ENCODE data around the gene DUSP22. TPM values are rescaled to one million over a fixed set of nuclear protein-coding genes. Genes with fewer than 3 reads are reported as not detected.

Gene DUSP22
- polyA plus RNA-seq, 1 of the 3 experiments (the other 2 are of a cell fraction) = 6.8 TPM

- POLR2A ChIA-PET = no interaction called here
- WGBS (ENCODE audit: low lambda C conversion rate) = 13% methylated on average over 2 of the region's 2 CpGs
Observed at GRCh38 chr6:398065-398464, 105.8 kb downstream of the DUSP22 start.

More at GRCh38 chr6:398065-398464, 105.8 kb downstream of the DUSP22 start:
- CTCF ChIA-PET = interaction anchor here (0.6 to 1.8 kb wide), 2 partner anchors 11 to 229 kb away, joined by 3 to 8 read pairs; no protein-coding TSS in a partner anchor
- no peaks in the 10 kb centered on the region for H3K4me1 ChIP-seq (ENCODE audit: control insufficient read depth in 1 of 2, insufficient read depth in 2 of 2, low read depth in 1 of 2, low read length in 1 of 2)
- no peaks in the 10 kb centered on the region for H3F3A ChIP-seq (replicated peaks; ENCODE audit: insufficient read depth)
- H3K27ac ChIP-seq (ENCODE audit: low read depth in 2 of 2, low read length in 1 of 2) = no peak overlapping the region
- H3K4me2 ChIP-seq = no peak overlapping the region
- no peak overlapping the region for H2AFZ ChIP-seq (ENCODE audit: low read depth)
- no peaks in the 10 kb centered on the region for H4K20me1 ChIP-seq (ENCODE audit: insufficient read depth)
- no peaks in the 10 kb centered on the region for H3K79me2 ChIP-seq (ENCODE audit: insufficient read depth)
- no peaks in the 10 kb centered on the region for H3K9me2 ChIP-seq
- H3K27me3 ChIP-seq (ENCODE audit: insufficient read depth) = peaks cover 85% of the 10 kb centered on the region
- DNase-seq = no peak
- H3K9ac ChIP-seq = no peak overlapping the region
- TF ChIP-seq RCOR1 (IDR thresholded peaks at IDR 0.05; ENCODE audit: low read length) = no peak
- TF ChIP-seq JUND (IDR thresholded peaks at IDR 0.05) = no peak
- no peak for TF ChIP-seq SMC3 (IDR thresholded peaks at IDR 0.05; ENCODE audit: low read depth, low read length)
- no peak for TF ChIP-seq FOXJ3 (CRISPR knock-in tag; IDR thresholded peaks at IDR 0.05)
- TF ChIP-seq IRF3 (IDR thresholded peaks at IDR 0.05; ENCODE audit: low read depth, low read length) = no peak
- TF ChIP-seq REST (IDR thresholded peaks at IDR 0.05; ENCODE audit: low read depth, low read length) = no peak
- no peak for TF ChIP-seq YY1 (IDR thresholded peaks at IDR 0.05; ENCODE audit: low read depth)
- no peak for TF ChIP-seq SIN3A (IDR thresholded peaks at IDR 0.05; ENCODE audit: borderline replicate concordance, low read depth, low read length)
- TF ChIP-seq CTCF (IDR thresholded peaks at IDR 0.05) = no peak
- TF ChIP-seq USF2 (IDR thresholded peaks at IDR 0.05; ENCODE audit: borderline replicate concordance, low read depth, low read length) = no peak
- no peak for TF ChIP-seq GATA2 (CRISPR knock-in tag; IDR thresholded peaks at IDR 0.05)
- TF ChIP-seq EP300 (IDR thresholded peaks at IDR 0.05; ENCODE audit: borderline replicate concordance in 1 of 2, low read depth in 1 of 2, low read length in 1 of 2) = no peak
- TF ChIP-seq MAX (IDR thresholded peaks at IDR 0.05; ENCODE audit: low read depth) = no peak
- TF ChIP-seq EZH2phosphoT487 (IDR thresholded peaks at IDR 0.05; ENCODE audit: borderline replicate concordance, low read depth) = no peak
- no peak for TF ChIP-seq FOXM1 (IDR thresholded peaks at IDR 0.05; ENCODE audit: low read depth)
- TF ChIP-seq MXI1 (IDR thresholded peaks at IDR 0.05; ENCODE audit: low read depth, low read length) = no peak
- H3K36me3 ChIP-seq (replicated peaks in 1 of 2; ENCODE audit: control insufficient read depth in 1 of 2, insufficient read depth in 2 of 2, low read length in 1 of 2) = no peaks in the 10 kb centered on the region
- no peak overlapping the region for H3K4me3 ChIP-seq (ENCODE audit: low read depth in 2 of 2, low read length in 1 of 2)
- no peaks in the 10 kb centered on the region for H3K9me3 ChIP-seq
